Stimulated activated CD8-positive, alpha-beta memory T cell treated with anti-CD3 and anti-CD28 coated beads, Interleukin-4, amount 100 ng/mL, for 1 hour (primary cell): ENCODE measurements around the gene SRL.

ENCODE experiments used
- DNase-seq, 2 donors: peaks; one replicate each; pipeline ENCODE4 v3.0.0-alpha.2; 2020; ENCODE audit warnings: low read depth in 2 of 2, low spot score in 1 of 2

The SRL gene

DNA sequence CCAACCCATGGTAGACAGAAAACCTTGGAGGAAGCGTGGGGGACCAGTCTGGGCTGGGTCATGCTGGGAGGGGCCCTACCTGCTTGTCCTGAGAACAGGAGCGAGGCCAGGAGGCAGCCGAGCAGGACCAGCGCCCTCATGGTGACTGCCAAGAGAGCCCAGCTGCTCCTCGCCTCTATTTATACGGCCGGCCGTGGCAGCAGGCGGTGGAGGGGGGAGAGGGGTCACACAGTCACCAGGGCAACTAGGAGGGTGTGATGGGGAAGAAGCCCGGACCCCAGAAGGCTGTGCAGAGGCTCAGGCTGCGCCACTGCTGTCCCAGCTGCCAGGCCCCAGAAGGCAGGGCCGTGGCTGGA is at the start of gene SRL:
SRL (minus strand) TSS at position 153 of the 356 bp plus-strand sequence; CDS start at position 140, 13 bp downstream.
- no peak for DNase-seq

DNA sequence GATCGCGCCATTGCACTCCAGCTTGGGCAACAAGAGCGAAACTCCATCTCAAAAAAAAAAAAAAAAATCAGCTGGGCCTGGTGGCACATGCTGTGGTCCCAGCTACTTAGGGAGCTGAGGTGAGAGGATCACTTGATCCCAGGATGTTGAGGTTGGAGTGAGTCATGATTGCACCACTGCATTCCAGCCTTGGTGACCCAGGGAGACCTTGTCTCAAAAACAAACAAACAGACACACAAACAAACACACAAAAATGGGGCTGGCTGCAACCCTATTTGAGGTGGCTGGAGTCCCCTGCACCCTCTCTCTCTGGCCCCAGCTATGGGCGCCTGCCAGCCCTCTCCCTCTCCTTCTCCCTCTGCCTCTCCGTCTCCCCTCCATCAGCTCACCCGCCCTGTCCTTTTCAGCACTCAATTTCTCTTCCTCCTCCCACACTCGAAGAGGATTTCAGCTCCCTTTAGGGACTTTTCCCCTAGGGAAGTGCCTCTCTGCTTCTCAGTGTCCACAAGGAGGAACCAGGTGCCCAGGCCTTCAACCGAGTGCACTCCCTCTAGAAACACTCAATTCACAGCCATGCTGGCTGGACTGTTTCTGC is 48.5 kb upstream of the SRL start:
- no peak for DNase-seq

- DNase-seq = peak; percentile 68 to 81
Observed at GRCh38 chr16:4288148-4288921, 46.5 kb upstream of the SRL start.

- no peak for DNase-seq
Observed at GRCh38 chr16:4285167-4285566, 43.3 kb upstream of the SRL start.

- DNase-seq = no peak
Observed at GRCh38 chr16:4283939-4284338, 42.1 kb upstream of the SRL start.

DNA sequence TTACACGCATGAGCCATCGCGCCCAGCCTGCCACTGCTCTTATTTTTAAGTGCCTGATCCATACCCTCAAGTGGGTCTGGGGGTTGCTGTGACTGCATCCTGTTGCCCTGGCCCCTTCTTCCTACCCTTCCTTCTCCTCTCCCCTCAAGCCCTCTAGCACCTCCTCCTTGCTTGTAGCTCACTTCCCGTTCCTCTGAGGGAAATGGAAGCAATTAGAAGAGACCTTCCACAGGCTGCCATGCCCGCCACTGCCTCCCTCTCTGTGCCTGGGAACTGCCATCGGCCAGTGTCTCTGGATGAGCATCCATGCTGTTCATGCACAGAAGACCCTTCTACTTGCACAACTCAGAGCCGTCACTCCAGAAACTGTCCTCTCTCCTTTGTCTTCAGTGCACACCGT is 41.6 kb upstream of the SRL start:
- DNase-seq = no peak

- no peak for DNase-seq
Observed at GRCh38 chr16:4280625-4281024, 38.7 kb upstream of the SRL start.

GRCh38 chr16:4277987-4278513 is 36.2 kb upstream of the SRL start:
- no peak for DNase-seq

DNA sequence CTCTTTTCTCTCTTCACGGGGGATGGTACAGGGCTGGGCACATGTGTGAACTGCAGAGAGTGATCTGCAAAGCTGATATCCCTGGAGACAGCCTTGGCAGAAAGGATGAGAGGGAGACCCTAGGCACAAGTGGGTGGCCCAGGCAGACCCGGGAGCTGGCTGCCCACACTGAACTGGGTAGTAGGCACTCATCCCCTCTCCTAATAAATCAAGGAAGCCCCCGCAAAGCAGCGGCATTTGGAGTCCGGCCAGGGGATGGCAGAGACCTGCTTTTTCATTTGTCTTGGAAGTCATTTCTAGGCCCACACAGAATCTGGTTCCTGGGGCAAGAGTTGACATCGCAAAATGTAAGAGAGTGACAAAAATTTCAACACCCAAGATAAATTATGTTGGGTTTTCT is 34.0 kb upstream of the SRL start:
- DNase-seq = no peak

- no peak for DNase-seq
Observed at GRCh38 chr16:4273858-4274311, 32.0 kb upstream of the SRL start.

DNA sequence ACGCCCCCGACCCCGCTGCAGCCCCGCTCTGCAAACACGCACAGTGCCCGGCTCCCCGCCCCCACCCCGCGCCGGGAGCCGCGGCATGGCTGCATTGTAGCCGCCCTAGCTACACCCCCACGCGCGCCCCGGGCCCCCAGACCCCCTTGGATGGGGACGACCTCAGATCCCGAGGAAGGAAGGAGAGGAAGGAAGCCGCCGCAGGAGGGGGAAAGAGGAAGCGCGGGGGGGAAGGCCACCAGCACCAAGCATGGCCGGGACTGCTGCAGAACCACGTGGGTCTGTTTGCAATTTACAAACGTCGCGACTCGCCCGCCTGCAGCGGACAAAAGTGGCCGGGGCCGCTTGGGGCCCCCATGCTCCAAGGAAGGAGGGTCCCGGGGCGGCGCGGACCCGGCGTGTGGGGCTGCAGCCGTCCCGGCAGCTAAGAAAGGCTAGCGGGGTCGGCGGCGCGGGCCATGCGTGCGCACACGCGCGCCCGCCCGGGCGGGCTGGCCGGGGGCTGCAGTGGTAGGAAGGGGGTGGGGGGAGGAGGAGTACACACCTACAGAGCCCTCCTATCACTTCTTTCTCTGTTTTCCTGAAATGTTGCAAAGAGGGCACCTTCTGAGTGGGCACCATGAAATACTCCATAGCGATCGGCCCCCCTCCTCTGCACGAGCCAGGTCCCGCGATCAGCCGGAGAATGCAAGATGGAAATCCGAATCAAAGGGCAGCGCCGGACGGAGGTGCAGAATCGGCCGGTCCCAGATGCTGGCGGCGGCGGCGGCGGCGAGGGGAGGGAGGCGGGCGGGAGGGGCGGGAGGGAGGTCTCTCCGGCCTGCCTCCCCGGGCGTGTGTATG is 30.5 kb upstream of the SRL start:
- DNase-seq = no peak

- DNase-seq = peak; percentile 58 to 74
Observed at GRCh38 chr16:4271176-4272113, 29.6 kb upstream of the SRL start.

GRCh38 chr16:4270595-4270994 is 28.7 kb upstream of the SRL start:
- DNase-seq = no peak

DNA sequence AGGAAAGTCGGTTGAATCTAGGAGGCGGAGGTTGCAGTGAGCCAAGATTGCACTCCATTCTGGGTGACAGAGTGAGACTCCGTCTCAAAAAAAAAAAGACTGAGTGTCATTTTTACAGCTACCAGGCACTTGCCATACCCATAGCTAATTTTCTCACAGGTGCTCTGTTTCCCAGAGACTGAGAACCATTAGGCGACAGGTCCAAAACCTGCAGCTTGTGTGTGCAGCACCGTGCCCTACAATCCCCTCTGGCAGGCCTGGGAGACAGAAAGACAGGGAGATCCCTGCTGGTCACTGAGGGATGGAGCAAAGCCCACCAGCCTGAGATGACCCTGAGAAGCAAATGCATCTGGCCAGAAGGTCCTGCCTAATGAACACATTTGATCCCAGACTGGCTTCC is 28.2 kb upstream of the SRL start:
- no peak for DNase-seq

- no peak for DNase-seq
Observed at GRCh38 chr16:4266372-4266771, 24.5 kb upstream of the SRL start.

GRCh38 chr16:4265676-4266075 is 23.8 kb upstream of the SRL start:
- no peak for DNase-seq

- DNase-seq = no peak
Observed at GRCh38 chr16:4264546-4264945, 22.7 kb upstream of the SRL start.

DNA sequence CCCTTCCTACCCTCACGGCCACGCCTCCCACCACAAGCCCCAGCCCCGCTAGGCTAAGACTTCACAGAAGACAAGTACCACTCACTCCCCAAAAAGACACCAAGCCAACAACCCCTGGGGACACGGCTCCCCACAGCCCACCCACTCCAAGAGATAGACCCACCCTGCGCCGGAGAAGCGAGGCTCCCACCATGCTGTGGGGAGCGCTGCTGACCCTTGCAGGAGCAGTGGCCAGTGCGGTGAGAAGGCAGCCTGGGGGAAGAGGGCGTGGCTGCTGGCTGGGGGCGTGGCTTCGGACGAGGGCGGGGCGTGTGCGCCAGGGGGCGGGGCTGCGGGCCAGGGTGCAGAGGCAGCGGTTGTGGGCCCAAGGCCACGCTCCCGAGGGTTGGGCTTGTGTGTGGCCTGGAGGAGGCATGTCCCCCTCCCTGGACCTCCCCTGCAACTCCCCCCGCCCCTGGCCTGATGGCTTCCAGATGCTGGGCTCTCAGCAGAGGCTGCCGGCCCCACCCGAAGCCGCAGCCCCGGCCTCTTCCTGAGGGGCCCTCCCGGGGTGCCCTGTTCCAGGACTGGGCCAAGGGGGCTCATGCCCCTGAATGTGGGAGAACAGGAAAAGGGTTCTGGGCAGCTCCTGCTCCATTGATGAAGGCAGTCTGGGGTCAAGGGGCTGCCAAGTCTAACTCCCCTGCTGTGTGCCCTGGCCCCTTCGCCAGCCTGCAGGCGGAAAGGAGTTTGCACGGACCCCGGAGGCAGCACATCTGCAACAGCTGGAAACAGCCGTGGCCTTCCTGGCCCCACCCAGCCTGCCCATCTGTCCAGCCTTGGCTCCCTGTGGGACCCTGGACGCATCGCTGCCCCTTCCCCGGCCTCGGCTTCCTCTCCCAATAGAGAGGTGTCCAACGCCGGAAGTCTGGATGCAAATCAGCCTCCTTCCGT is 21.9 kb upstream of the SRL start:
- DNase-seq = no peak

DNA sequence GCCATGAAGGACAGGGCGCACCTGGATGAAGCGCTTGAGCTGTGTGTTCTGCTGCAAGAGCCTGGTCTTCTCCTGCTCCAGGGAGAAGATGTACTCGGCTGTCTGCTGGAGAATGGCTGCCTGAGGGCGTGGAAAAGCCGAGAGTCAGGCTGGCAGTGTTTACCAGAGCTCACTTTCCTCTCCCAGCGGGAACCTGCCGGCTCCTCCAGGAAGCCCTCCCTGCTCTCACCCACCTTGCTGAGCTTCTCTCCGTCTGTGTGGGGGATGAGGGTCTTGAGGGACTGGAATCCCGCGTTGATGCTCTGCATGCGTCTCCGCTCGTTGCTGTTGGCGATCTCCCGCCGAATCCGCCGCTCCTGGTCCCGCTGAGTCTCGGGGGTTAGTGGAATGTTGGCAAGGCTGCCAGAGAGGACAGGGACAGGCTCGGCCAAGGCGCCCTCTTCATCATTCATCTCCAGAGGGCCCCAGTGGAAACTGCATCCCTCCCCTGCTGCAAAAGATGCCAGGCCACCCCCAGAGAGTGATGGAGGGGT is 20.5 kb upstream of the SRL start:
- no peak for DNase-seq
